Measurements from ENCODE around the gene OSTN.

GRCh38 chr3:191256405-191256804 lies 57.4 kb downstream of the OSTN start:
- TF ChIP-seq CTCF (IDR thresholded peaks at IDR 0.05), result no peak
- no peak for TF ChIP-seq EZH2 (IDR thresholded peaks at IDR 0.05; ENCODE audit: borderline replicate concordance, insufficient read depth, low read depth, low read length, poor library complexity, severe bottlenecking)

Data from B cell (primary cell).